Inflammatory macrophage treated with lipopolysaccharide for 1 hour (primary cell): ENCODE results near the gene IREB2.
"Not testable (repeated sequence)": the region's sequence is repeated elsewhere in the genome, so short reads cannot be mapped to it uniquely, and the experiment has no call there.

ENCODE experiments used
- DNase-seq, 2 donors: peaks; one replicate each; pipeline ENCODE4 v3.0.0-alpha.2; 2020 to 2022

The IREB2 gene

DNA sequence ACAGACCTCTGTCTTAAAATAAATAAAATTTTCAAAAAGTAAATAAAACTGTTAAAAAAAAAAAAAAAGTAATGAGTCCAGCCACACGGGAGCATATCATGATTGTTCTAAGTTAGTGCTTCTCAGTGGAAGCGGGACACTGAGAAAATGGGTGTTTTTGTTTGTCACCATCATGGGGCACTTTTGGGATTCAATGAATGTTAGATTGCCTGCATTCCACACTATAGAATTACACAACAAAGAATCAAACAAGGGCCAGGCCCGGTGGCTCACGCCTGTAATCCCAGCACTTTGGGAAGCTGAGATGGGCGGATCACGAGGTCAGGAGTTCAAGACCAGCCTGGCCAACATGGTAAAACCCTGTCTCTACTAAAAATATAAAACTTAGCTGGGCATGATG lies 3.3 kb upstream of the IREB2 start:
- not testable (repeated sequence) for DNase-seq

- DNase-seq = peak in 1 of 2 donors; percentile 38
Observed at GRCh38 chr15:78437107-78437761, 782 bp upstream of the IREB2 start.

DNA sequence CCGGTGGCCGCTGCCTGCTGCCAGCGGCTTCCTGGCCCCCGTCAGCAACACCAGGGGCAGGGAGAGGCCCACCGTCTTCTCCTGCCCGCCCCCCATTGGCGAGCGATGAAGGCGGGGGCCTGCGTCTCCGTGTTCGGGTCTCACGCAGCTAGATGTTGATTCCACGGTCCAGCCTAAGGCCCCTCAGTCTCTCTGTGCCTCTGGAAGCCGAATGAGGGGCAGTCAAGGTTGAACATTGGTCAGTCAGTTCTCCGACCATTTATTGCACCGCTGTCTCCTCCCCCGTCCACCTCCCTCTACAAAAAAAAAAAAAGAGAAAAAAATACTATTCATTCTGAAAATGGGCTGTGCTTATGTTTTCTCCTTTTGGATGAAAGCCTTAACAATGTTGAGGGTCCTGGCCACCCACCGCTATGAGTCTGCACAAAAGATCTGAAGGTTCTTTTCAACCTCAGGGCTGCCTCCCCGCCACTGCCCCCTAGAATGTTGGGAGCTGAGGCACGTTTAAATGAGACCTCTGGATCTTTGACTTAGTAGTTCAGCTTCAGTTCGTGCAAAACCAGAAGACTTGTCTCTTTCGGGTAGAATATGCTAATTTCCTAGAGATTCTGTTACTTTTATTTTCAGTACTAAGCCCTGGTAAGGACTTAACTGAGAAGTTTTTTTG lies 736 bp downstream of the IREB2 start:
- peak in 1 of 2 donors; percentile 25 for DNase-seq

- DNase-seq = no peak
Observed at GRCh38 chr15:78440375-78441373, 2.7 kb downstream of the IREB2 start.

GRCh38 chr15:78444255-78444654 lies 6.2 kb downstream of the IREB2 start:
- DNase-seq = no peak

- no peak for DNase-seq
Observed at GRCh38 chr15:78445875-78446274, 7.9 kb downstream of the IREB2 start.

DNA sequence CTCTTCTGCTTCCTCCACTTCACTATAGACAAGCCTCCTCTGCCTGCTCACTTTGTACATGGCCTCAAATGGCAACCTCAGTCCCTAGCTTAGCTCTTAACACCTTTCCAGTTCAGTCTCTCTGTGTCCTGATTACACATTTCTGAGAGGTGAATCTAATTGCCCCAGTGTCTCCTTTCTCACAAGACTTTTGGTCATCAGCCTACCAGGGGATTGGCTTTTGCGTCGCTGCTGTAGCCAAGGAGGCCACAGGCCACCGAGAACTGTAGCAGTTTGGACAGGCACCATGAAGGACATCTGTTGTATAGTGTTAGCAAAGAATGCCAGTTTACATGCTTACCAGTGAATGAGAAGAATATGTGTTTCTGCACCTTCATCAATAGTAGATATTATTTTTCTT lies 8.5 kb downstream of the IREB2 start:
- no peak for DNase-seq

- DNase-seq = no peak
Observed at GRCh38 chr15:78448441-78449219, 10.6 kb downstream of the IREB2 start.

- no peak for DNase-seq
Observed at GRCh38 chr15:78449220-78449999, 11.4 kb downstream of the IREB2 start.

- no peak for DNase-seq
Observed at GRCh38 chr15:78450285-78450858, 12.4 kb downstream of the IREB2 start.

DNA sequence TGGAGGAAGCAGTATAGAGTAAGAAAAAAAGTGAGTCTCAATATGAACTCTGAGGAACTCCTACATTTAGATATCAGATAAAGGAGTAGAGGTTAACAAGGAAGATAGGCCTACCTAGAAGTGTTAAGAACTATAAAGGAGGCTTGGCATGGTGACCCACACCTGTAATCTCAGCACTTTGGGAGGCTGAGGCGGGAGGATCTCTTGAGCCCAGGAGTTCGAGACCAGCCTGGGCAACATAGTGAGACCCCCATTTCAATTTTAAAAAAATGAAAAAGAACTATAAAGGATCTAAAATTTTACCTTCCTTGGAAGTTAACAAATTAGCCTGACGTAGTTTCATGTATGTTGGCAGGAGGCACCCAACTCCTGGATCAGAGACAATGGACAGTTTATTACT lies 14.5 kb downstream of the IREB2 start:
- DNase-seq = no peak

- DNase-seq = peak; percentile 69 to 72
Observed at GRCh38 chr15:78453447-78453846, 15.4 kb downstream of the IREB2 start.

DNA sequence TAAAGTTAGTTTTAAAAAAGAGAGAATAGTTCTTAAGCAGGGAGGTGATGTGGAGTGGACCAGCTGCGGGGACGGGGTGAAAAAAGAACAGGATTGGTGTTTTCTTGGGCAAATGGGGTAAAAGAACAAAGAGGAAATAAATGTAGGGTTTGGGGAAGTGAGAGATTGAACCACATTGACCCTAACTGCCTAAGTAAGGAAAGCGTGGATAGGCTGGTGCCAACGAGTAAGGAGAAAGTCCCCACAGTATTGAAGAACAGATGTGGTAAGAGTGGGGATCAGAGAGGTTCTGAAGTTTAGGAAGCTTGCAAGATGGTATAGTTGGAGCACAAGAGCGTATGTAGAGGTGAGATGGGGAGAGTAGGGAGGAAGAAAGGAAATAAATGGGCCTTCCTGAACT lies 17.0 kb downstream of the IREB2 start:
- DNase-seq = peak; percentile 79 to 81

DNA sequence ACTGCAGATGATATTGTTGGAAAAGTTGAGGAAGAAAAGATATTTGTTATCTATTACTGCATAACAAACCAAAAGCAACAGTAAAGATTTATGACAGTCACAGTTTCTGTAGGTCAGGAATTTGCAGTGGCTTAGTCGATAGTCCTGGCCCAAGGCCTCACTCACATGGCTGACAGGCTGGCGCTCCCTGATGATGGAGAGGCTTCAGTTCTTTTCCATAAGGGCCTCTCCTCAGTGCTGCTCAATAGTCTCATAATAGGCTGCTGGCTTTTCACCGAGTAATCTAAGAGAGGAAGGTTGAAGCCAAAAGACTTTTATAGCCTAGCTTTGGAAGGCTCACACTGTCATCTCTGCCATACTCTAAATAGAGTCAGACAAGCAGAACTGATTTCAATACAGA lies 17.7 kb downstream of the IREB2 start:
- no peak for DNase-seq

DNA sequence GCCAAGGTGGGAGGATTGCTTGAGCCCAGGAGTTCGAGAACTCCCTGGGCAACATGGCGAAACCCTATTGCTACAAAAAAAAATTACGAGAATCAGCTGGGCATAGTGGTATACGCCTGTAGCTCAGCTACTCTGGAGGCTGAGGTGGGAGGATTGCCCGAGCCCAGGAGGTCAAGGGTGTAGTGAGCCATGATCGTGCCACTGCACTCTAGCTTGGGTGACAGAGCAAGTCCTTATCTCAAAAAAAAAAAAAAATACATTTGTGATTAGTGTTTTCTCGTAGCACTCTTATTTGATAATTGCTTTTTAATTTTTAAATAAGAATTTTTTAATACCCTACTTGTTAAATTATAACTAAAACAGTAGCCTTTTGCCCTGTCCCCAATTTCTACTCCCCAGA lies 18.4 kb downstream of the IREB2 start:
- DNase-seq = no peak

- no peak for DNase-seq
Observed at GRCh38 chr15:78457101-78457500, 19.1 kb downstream of the IREB2 start.

GRCh38 chr15:78460737-78461136 lies 22.7 kb downstream of the IREB2 start:
- DNase-seq = no peak

DNA sequence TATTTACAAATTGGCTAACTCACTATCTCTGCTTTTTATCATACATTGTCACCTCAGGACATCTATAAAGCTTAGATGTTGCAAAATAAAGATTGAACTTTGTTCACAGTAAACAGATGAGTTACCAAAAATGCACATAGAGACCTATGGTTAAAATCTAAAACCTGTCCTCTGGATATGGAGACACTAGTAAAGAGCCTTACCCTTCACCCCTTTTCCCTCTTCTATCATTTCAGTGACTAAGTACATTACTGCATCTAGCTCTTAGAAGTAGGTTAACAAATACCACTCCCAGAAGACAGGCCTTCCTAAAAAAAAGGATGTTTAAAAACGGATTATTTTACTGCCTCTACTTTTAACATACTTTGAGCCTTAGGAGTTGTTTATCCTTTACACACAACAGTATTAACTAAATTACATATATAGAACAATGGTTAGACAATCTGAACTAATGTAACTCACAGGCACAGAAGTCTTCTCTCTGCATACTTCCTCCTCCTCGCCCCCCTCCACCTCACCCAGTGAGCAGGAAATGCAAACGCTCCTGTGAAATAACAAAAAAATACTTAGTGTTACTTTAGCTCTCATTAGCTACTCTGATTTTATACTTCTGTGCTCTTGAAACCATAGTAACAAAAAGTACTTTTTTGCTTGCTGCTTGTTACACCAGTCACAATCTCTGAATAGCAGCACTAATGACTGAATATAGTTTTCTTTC lies 23.3 kb downstream of the IREB2 start:
- no peak for DNase-seq

GRCh38 chr15:78469031-78469430 lies 31.0 kb downstream of the IREB2 start:
- no peak for DNase-seq

DNA sequence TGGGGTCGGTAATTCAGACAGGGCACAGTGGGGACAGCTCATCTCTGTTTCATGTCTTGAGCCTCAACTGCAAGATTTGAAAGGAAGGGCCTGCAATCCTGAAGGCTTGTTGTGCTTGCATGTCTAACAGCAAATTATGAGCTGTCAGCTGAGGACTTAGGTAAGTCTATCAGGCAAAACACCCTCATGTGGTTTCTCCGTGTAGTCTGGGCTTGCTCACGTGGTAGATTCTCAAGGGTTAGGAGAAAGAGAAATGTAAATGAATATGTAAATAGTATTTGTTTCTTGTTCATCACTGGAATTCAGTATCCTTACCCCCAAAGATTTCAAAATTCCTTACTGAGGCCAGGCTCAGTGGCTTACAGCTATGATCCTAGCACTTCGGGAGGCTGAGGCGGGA lies 39.3 kb downstream of the IREB2 start:
- no peak for DNase-seq

- DNase-seq = no peak
Observed at GRCh38 chr15:78479650-78480049, 41.6 kb downstream of the IREB2 start.
